Tibial nerve (tissue), 4 donors: ENCODE results near the gene TBL1X. TPM values are rescaled to one million over a fixed set of nuclear protein-coding genes. Genes with fewer than 3 reads are reported as not detected.

Experiments
- DNase-seq, 2 donors: peaks; one replicate each; pipeline ENCODE4 v3.0.0-alpha.2; 2019; ENCODE audit warnings: low spot score in 2 of 2
- H3K27ac ChIP-seq, 4 donors: fragments of 200-600 bp; sonication (generic) in 3 of 4; one replicate each; pipeline ENCODE4 v1.5.1; 2017 to 2019; ENCODE audit warnings: mild to moderate bottlenecking in 1 of 4
- H3K27me3 ChIP-seq, 2 donors: fragments of 200-600 bp; sonication (generic) in 1 of 2; one replicate each; pipeline versions ENCODE4 v1.5.1 to v1.6.0; 2017 to 2019
- H3K36me3 ChIP-seq, 3 donors: fragments of 200-600 bp; sonication (generic); one replicate each; pipeline ENCODE4 v1.5.1; 2018 to 2019
- H3K4me1 ChIP-seq, 4 donors: fragments of 200-600 bp; sonication (generic) in 3 of 4; one replicate each; pipeline ENCODE4 v1.5.1; 2017 to 2019
- H3K4me3 ChIP-seq, 4 donors: fragments of 200-600 bp; sonication (generic) in 3 of 4; one replicate each; pipeline ENCODE4 v1.5.1; 2017 to 2019; ENCODE audit warnings: mild to moderate bottlenecking in 1 of 4, moderate library complexity in 1 of 4
- H3K9me3 ChIP-seq, 4 donors: fragments of 200-600 bp; sonication (generic) in 3 of 4; one replicate each; pipeline ENCODE4 v1.5.1; 2017 to 2019
- CTCF ChIP-seq, 5 experiments: fragments of 200-600 bp in 3 of 5; fragments of 450-650 bp in 2 of 5; sonication (generic) in 3 of 5; IDR thresholded peaks; one replicate each; pipeline ENCODE4 v1.5.1; 2016 to 2019; ENCODE audit warnings: antibody characterized with exemption in 5 of 5, mild to moderate bottlenecking in 3 of 5, moderate library complexity in 2 of 5
- EP300 ChIP-seq, 2 donors: sonication (generic); formaldehyde crosslinking; IDR thresholded peaks; one replicate each; pipeline ENCODE4 v1.6.1; 2017; ENCODE audit warnings: antibody characterized with exemption in 2 of 2, mild to moderate bottlenecking in 1 of 2
- POLR2A ChIP-seq, 2 donors: fragments of 450-650 bp; IDR thresholded peaks; one replicate each; pipeline ENCODE4 v1.6.1; 2017; ENCODE audit warnings: antibody characterized with exemption in 2 of 2, mild to moderate bottlenecking in 2 of 2, moderate library complexity in 2 of 2
- WGBS, 2 donors: methylation state at CpG; one replicate each; pipeline ENCODE4 v1.1.5; 2018; 5-methylcytosine and 5-hydroxymethylcytosine counted together
- total RNA-seq, 4 donors: library from RNA; depleted of rRNA; stranded (reverse); fragments of >200 nt; gene quantifications; one replicate each; pipeline ENCODE4 v1.1.0, GENCODE V29; 2016

Gene TBL1X
- total RNA-seq, 4 donors from 2014 or later, result 12.2 to 25.2 (median 19.5) TPM

- DNase-seq, result no peak
- Histone ChIP-seq H3K27ac (no peak overlapping the region), H3K27me3 (no peaks in the 10 kb centered on the region), H3K4me1 (peaks cover 0 to 11% (median 0%) of the 10 kb centered on the region in 4 donors), H3K36me3 (no peaks in the 10 kb centered on the region), H3K4me3 (no peak overlapping the region), H3K9me3 (no peaks in the 10 kb centered on the region)
- 68 to 83% methylated on average over 1 of the region's 1 CpG for WGBS, 2 donors
- TF ChIP-seq EP300 (IDR thresholded peaks at IDR 0.05) (no peak), POLR2A (IDR thresholded peaks at IDR 0.05) (no peak), CTCF (IDR thresholded peaks at IDR 0.05) (no peak)
Measured at GRCh38 chrX:9436812-9437211, 28.0 kb upstream of the TBL1X start.

- no peaks in the 10 kb centered on the region for H3K36me3 ChIP-seq
- WGBS, 2 donors, result 89 to 100% methylated on average over 2 to 3 of the region's 3 CpGs
Measured at GRCh38 chrX:9438933-9439494, 25.8 kb upstream of the TBL1X start.

GRCh38 chrX:9440116-9440844 is 24.6 kb upstream of the TBL1X start:
- WGBS, 2 donors, result 75 to 80% methylated on average over 3 of the region's 3 CpGs
- TF ChIP-seq CTCF (IDR thresholded peaks at IDR 0.05) (no peak), POLR2A (IDR thresholded peaks at IDR 0.05) (no peak), EP300 (IDR thresholded peaks at IDR 0.05) (no peak)
- Histone ChIP-seq H3K4me1 (peaks cover 0 to 11% (median 0%) of the 10 kb centered on the region in 4 donors), H3K36me3 (no peaks in the 10 kb centered on the region), H3K4me3 (no peak overlapping the region), H3K9me3 (no peaks in the 10 kb centered on the region), H3K27ac (no peak overlapping the region), H3K27me3 (no peaks in the 10 kb centered on the region)
- DNase-seq, result no peak

More at GRCh38 chrX:9438933-9439494, 25.8 kb upstream of the TBL1X start:
- no peak for DNase-seq
- H3K4me3 ChIP-seq, result no peak overlapping the region
- TF ChIP-seq POLR2A (IDR thresholded peaks at IDR 0.05) (no peak), EP300 (IDR thresholded peaks at IDR 0.05) (no peak), CTCF (IDR thresholded peaks at IDR 0.05) (no peak)
- H3K4me1 ChIP-seq, result peaks cover 0 to 11% (median 0%) of the 10 kb centered on the region in 4 donors
- H3K9me3 ChIP-seq, result no peaks in the 10 kb centered on the region
- no peak overlapping the region for H3K27ac ChIP-seq
- H3K27me3 ChIP-seq, result no peaks in the 10 kb centered on the region

DNA sequence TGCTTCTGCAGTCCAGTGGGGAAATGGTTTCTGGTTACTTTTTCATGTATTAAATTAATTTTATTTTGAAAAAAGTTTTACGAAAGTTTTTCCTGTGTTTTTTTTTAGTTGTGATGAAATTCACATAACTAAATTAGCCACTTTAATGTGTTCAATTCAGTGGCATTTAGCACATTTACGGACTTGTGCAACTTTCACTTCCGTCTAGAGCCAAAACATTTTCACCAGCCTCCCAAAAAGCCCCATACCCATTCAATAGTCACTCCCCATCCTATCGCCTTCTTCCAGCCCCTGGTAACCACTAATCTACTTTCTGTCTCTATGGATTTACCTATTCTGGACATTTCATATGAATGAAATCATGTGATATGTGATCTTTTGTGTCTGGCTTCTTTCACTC is 22.8 kb upstream of the TBL1X start:
- Histone ChIP-seq H3K27me3 (no peaks in the 10 kb centered on the region), H3K36me3 (no peaks in the 10 kb centered on the region), H3K4me1 (peaks cover 0 to 11% (median 0%) of the 10 kb centered on the region in 4 donors), H3K4me3 (no peak overlapping the region), H3K9me3 (no peaks in the 10 kb centered on the region), H3K27ac (no peak overlapping the region)
- no peak for DNase-seq
- WGBS, 2 donors, result 77 to 97% methylated on average over 4 of the region's 4 CpGs
- TF ChIP-seq EP300 (IDR thresholded peaks at IDR 0.05) (no peak), CTCF (IDR thresholded peaks at IDR 0.05) (no peak), POLR2A (IDR thresholded peaks at IDR 0.05) (no peak)

- DNase-seq, result no peak
- Histone ChIP-seq H3K36me3 (no peaks in the 10 kb centered on the region), H3K4me3 (no peak overlapping the region), H3K27me3 (no peaks in the 10 kb centered on the region), H3K4me1 (peaks cover 0 to 11% (median 0%) of the 10 kb centered on the region in 4 donors), H3K27ac (no peak overlapping the region), H3K9me3 (no peaks in the 10 kb centered on the region)
- 89 to 93% methylated on average over 20 of the region's 20 CpGs for WGBS, 2 donors
- TF ChIP-seq CTCF (IDR thresholded peaks at IDR 0.05) (no peak), EP300 (IDR thresholded peaks at IDR 0.05) (no peak), POLR2A (IDR thresholded peaks at IDR 0.05) (no peak)
Measured at GRCh38 chrX:9443327-9443726, 21.5 kb upstream of the TBL1X start.
